ENCODE data around the gene PPP1R37. TPM values are rescaled to one million over a fixed set of nuclear protein-coding genes. Genes with fewer than 3 reads are reported as not detected.

The PPP1R37 gene
- total RNA-seq, 1 experiment from 2014 or later, result 20.4 TPM

DNA sequence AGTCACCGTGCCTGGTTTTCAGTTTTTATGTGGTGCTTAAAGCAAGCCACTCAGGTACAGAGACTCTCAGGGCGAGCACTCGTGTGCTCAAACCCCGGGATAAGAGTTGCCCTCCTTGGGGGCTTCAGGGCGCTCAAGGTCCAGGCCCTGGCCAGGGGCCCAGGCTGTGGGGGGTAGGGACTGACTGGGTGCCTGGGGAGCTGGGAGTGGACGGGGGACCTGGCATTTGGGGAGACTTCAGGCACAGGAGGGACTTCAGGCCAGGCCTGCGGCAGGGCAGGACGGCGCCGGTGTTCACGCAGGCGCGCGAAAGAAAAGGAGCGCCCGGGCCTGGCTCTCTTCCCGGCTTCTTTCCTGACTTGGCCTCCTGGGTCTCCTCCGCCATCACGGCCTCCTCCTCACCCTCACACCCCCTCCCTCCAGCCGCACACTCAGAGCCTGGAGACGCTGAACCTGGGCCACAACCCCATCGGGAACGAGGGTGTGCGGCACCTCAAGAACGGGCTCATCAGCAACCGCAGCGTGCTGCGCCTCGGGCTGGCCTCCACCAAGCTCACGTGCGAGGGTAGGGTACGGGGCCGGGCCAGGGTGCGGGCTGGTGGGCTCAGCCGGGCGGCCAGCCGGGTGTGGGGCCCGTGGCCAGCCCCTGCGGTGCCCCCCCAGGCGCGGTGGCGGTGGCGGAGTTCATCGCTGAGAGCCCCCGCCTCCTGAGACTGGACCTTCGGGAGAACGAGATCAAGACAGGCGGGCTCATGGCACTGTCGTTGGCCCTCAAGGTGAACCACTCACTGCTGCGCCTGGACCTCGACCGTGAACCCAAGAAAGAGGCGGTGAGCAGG lies 51.7 kb downstream of the PPP1R37 start:
- POLR2A ChIA-PET, result interaction anchor here (0.8 kb wide), 1 partner anchor 147 kb away, joined by 3 read pairs; no protein-coding TSS in a partner anchor
- intact Hi-C loops (cut with micrococcal nuclease; ENCODE audit: unreplicated experiment), result no loop called here
- DNase-seq (ENCODE audit: low read depth, low spot score) (no peak), ATAC-seq (no peak)
- no TSS peak for BruUV-seq (replicated peaks)
- Histone ChIP-seq H3K36me3 (ENCODE audit: control insufficient read depth, insufficient read depth, low read length) (no peaks in the 10 kb centered on the region; the same call in 1 of the 2 replicates), H3K4me1 (ENCODE audit: control insufficient read depth, insufficient read depth, low read length) (no peaks in the 10 kb centered on the region), H3K27me3 (ENCODE audit: control insufficient read depth, insufficient read depth, low read length) (no peaks in the 10 kb centered on the region), H3K9me3 (ENCODE audit: control insufficient read depth, insufficient read depth, low read depth, low read length) (no peaks in the 10 kb centered on the region), H3K27ac (ENCODE audit: low read length) (no peak overlapping the region), H3K4me3 (ENCODE audit: low read depth in 2 of 2, low read length in 2 of 2) (no peak overlapping the region)
- TF ChIP-seq SIN3A (IDR thresholded peaks at IDR 0.05; ENCODE audit: borderline replicate concordance, insufficient read depth, low read depth, low read length) (no peak), POLR2AphosphoS5 (IDR thresholded peaks at IDR 0.05; ENCODE audit: low read depth, low read length) (no peak), TCF7L2 (IDR thresholded peaks at IDR 0.05; ENCODE audit: low read depth, low read length) (no peak)
- TF ChIP-seq, protein P1, sequence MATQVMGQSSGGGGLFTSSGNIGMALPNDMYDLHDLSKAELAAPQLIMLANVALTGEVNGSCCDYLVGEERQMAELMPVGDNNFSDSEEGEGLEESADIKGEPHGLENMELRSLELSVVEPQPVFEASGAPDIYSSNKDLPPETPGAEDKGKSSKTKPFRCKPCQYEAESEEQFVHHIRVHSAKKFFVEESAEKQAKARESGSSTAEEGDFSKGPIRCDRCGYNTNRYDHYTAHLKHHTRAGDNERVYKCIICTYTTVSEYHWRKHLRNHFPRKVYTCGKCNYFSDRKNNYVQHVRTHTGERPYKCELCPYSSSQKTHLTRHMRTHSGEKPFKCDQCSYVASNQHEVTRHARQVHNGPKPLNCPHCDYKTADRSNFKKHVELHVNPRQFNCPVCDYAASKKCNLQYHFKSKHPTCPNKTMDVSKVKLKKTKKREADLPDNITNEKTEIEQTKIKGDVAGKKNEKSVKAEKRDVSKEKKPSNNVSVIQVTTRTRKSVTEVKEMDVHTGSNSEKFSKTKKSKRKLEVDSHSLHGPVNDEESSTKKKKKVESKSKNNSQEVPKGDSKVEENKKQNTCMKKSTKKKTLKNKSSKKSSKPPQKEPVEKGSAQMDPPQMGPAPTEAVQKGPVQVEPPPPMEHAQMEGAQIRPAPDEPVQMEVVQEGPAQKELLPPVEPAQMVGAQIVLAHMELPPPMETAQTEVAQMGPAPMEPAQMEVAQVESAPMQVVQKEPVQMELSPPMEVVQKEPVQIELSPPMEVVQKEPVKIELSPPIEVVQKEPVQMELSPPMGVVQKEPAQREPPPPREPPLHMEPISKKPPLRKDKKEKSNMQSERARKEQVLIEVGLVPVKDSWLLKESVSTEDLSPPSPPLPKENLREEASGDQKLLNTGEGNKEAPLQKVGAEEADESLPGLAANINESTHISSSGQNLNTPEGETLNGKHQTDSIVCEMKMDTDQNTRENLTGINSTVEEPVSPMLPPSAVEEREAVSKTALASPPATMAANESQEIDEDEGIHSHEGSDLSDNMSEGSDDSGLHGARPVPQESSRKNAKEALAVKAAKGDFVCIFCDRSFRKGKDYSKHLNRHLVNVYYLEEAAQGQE (IDR thresholded peaks at IDR 0.05; ENCODE audit: insufficient read depth in 1 of 2, low read depth in 2 of 2, low read length in 1 of 2), result no peak
- TF ChIP-seq, protein P2, sequence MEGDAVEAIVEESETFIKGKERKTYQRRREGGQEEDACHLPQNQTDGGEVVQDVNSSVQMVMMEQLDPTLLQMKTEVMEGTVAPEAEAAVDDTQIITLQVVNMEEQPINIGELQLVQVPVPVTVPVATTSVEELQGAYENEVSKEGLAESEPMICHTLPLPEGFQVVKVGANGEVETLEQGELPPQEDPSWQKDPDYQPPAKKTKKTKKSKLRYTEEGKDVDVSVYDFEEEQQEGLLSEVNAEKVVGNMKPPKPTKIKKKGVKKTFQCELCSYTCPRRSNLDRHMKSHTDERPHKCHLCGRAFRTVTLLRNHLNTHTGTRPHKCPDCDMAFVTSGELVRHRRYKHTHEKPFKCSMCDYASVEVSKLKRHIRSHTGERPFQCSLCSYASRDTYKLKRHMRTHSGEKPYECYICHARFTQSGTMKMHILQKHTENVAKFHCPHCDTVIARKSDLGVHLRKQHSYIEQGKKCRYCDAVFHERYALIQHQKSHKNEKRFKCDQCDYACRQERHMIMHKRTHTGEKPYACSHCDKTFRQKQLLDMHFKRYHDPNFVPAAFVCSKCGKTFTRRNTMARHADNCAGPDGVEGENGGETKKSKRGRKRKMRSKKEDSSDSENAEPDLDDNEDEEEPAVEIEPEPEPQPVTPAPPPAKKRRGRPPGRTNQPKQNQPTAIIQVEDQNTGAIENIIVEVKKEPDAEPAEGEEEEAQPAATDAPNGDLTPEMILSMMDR (IDR thresholded peaks at IDR 0.05), result no peak
- in situ Hi-C loops (cut with HindIII; ENCODE audit: low pct_unique_long_range_greater_than_20kb, low sequenced_read_pairs), result no loop called here
- CTCF ChIA-PET, result no interaction called here

DNA sequence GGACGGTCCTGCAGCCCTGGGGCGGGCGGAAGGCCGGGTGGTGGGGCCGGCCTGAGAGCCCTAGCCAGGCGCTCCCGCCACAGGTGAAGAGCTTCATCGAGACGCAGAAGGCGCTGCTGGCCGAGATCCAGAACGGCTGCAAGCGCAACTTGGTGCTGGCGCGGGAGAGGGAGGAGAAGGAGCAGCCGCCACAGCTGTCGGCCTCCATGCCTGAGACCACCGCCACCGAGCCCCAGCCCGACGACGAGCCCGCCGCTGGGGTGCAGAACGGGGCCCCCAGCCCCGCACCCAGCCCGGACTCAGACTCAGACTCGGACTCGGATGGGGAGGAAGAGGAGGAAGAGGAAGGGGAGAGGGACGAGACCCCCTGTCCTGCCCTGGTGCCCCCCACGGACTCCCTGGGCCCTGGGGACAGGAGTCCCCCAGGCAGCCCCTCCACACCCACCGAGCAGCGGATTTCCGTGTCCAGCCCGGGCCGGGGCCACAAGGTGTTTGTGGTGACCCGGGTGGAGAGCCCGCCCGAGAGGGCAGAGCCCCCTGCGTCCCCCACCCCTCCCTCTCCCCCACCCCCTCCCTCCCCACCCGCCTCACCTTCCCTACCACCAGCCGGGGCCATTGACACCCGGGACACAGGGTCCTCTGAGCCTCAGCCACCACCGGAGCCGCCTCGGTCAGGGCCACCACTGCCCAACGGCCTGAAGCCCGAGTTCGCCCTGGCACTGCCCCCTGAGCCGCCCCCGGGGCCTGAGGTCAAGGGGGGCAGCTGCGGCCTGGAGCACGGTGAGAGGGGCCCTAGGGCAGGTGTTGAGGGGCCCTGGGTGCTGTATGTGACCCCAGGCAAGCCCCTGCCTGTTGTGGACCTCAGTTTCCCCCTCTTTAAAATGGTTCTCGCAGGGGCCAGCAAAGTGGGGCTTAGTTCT lies 52.6 kb downstream of the PPP1R37 start:
- no peak for ATAC-seq
- Histone ChIP-seq H3K4me3 (ENCODE audit: low read depth in 2 of 2, low read length in 2 of 2) (no peak overlapping the region), H3K27me3 (ENCODE audit: control insufficient read depth, insufficient read depth, low read length) (no peaks in the 10 kb centered on the region), H3K9me3 (ENCODE audit: control insufficient read depth, insufficient read depth, low read depth, low read length) (no peaks in the 10 kb centered on the region), H3K4me1 (ENCODE audit: control insufficient read depth, insufficient read depth, low read length) (no peaks in the 10 kb centered on the region), H3K27ac (ENCODE audit: low read length) (no peak overlapping the region), H3K36me3 (ENCODE audit: control insufficient read depth, insufficient read depth, low read length) (no peaks in the 10 kb centered on the region; the same call in 1 of the 2 replicates)
- no TSS peak for BruUV-seq (replicated peaks)
- DNase-seq (ENCODE audit: low read depth, low spot score), result no peak
- TF ChIP-seq SIN3A (IDR thresholded peaks at IDR 0.05; ENCODE audit: borderline replicate concordance, insufficient read depth, low read depth, low read length), result no peak
- no peak for TF ChIP-seq POLR2AphosphoS5 (IDR thresholded peaks at IDR 0.05; ENCODE audit: low read depth, low read length)
- TF ChIP-seq TCF7L2 (IDR thresholded peaks at IDR 0.05; ENCODE audit: low read depth, low read length), result no peak
- TF ChIP-seq, protein P2 (IDR thresholded peaks at IDR 0.05), result no peak
- TF ChIP-seq, protein P1 (IDR thresholded peaks at IDR 0.05; ENCODE audit: insufficient read depth in 1 of 2, low read depth in 2 of 2, low read length in 1 of 2), result no peak
- POLR2A ChIA-PET, result interaction anchor here (0.8 kb wide), 1 partner anchor 147 kb away, joined by 3 read pairs; no protein-coding TSS in a partner anchor
- CTCF ChIA-PET, result no interaction called here
- in situ Hi-C loops (cut with HindIII; ENCODE audit: low pct_unique_long_range_greater_than_20kb, low sequenced_read_pairs) (no loop called here), intact Hi-C loops (cut with micrococcal nuclease; ENCODE audit: unreplicated experiment) (no loop called here)
